ENCODE results near the gene USP25.

USP25 gene

DNA sequence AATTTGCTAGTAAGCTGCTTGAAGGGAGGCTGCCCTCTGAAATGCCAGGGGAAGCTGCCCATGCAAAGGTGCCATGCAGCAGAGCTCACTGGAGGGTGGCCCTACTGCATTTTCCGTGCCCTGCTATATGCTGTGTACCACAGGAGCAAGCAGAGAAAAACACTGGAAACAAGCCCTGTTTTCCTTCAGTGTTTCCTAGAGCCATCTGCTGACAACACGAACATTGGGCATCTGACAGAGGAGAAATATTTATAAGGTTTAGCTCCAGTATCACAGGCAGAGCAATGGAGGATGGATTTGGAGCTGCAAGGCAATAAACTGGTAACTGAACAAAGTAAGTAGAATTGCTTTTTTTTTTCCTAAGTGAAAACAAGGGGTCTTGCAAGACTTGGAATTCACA, 198.4 kb downstream of the USP25 start:
- Histone ChIP-seq H3K4me1 (ENCODE audit: insufficient read depth, poor library complexity, severe bottlenecking) (no peaks in the 10 kb centered on the region), H3K9me3 (ENCODE audit: severe bottlenecking) (no peaks in the 10 kb centered on the region), H3K27ac (ENCODE audit: poor library complexity, severe bottlenecking) (no peak overlapping the region), H3K4me3 (ENCODE audit: severe bottlenecking) (no peak overlapping the region), H3K36me3 (ENCODE audit: low read depth) (no peaks in the 10 kb centered on the region), H3K27me3 (ENCODE audit: insufficient read depth, poor library complexity, severe bottlenecking) (no peaks in the 10 kb centered on the region)
- TF ChIP-seq, protein P1, sequence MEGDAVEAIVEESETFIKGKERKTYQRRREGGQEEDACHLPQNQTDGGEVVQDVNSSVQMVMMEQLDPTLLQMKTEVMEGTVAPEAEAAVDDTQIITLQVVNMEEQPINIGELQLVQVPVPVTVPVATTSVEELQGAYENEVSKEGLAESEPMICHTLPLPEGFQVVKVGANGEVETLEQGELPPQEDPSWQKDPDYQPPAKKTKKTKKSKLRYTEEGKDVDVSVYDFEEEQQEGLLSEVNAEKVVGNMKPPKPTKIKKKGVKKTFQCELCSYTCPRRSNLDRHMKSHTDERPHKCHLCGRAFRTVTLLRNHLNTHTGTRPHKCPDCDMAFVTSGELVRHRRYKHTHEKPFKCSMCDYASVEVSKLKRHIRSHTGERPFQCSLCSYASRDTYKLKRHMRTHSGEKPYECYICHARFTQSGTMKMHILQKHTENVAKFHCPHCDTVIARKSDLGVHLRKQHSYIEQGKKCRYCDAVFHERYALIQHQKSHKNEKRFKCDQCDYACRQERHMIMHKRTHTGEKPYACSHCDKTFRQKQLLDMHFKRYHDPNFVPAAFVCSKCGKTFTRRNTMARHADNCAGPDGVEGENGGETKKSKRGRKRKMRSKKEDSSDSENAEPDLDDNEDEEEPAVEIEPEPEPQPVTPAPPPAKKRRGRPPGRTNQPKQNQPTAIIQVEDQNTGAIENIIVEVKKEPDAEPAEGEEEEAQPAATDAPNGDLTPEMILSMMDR (IDR thresholded peaks at IDR 0.05; ENCODE audit: poor library complexity, severe bottlenecking), result no peak
- no peak for ATAC-seq (ENCODE audit: low read depth)
- no peak for DNase-seq (ENCODE audit: low spot score)

DNA sequence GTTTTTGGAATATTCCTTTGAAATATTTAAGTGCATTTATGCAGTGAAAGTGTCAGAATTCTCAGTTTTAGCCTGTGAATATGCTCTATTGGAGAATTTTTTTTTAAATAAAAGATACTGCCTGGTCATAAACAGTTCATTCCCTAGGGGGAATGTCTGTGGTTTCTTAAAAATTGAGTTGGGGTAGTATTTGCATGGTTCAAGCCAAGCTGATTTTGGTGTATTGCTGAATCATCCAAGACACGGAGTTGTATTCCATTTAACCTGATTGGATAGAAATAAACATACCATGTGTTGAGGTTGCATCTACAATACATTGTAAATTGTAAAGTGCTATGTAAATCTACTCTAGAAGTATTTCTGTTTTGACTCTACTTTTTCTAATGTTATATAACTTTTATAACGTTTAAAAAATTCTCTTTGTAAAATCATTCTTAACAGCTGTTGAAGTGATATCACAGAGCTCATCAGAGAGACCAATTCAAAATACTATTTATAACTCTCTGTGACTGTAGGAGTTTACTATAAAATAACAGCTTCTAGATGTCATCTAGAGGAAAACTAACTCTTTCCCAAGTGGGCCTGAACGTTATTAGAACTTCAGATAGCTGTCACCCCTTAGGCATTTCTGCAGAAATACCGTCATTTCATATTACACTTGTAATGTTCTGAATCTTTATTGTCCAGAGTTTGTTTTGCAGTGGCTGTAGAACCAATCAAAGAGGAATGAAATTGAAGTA, 199.1 kb downstream of the USP25 start:
- Histone ChIP-seq H3K4me1 (ENCODE audit: insufficient read depth, poor library complexity, severe bottlenecking) (no peaks in the 10 kb centered on the region), H3K36me3 (ENCODE audit: low read depth) (no peaks in the 10 kb centered on the region), H3K27me3 (ENCODE audit: insufficient read depth, poor library complexity, severe bottlenecking) (no peaks in the 10 kb centered on the region), H3K27ac (ENCODE audit: poor library complexity, severe bottlenecking) (no peak overlapping the region), H3K9me3 (ENCODE audit: severe bottlenecking) (no peaks in the 10 kb centered on the region), H3K4me3 (ENCODE audit: severe bottlenecking) (no peak overlapping the region)
- ATAC-seq (ENCODE audit: low read depth), result no peak
- TF ChIP-seq, protein P1 (IDR thresholded peaks at IDR 0.05; ENCODE audit: poor library complexity, severe bottlenecking), result no peak
- DNase-seq (ENCODE audit: low spot score), result no peak

DNA sequence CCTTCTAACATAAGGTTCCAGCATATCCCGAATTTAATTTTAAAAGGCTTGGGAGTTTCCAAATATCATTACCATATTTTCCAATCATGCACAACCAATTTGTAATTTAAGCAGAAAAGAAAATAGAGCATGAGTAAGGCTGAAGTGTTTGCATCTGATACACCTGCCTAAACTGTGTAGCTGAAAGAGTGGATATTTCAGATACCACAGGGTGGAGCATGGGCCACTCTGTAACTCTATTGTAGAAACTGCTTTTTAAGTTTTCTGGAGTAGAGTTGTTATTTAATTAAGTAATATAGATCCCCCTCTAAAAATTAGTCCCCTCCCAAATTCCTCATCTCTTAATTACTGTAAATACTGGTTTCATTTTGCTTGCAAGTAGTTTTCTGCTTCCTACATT, 199.8 kb downstream of the USP25 start:
- TF ChIP-seq, protein P1 (IDR thresholded peaks at IDR 0.05; ENCODE audit: poor library complexity, severe bottlenecking), result no peak
- H3K27ac ChIP-seq (ENCODE audit: poor library complexity, severe bottlenecking), result no peak overlapping the region
- no peaks in the 10 kb centered on the region for H3K4me1 ChIP-seq (ENCODE audit: insufficient read depth, poor library complexity, severe bottlenecking)
- H3K36me3 ChIP-seq (ENCODE audit: low read depth), result no peaks in the 10 kb centered on the region
- ATAC-seq (ENCODE audit: low read depth), result no peak
- no peaks in the 10 kb centered on the region for H3K9me3 ChIP-seq (ENCODE audit: severe bottlenecking)
- H3K27me3 ChIP-seq (ENCODE audit: insufficient read depth, poor library complexity, severe bottlenecking), result no peaks in the 10 kb centered on the region
- H3K4me3 ChIP-seq (ENCODE audit: severe bottlenecking), result no peak overlapping the region
- DNase-seq (ENCODE audit: low spot score), result no peak

Measured in RWPE2 (cell line).